Fibroblast of pulmonary artery (primary cell): ENCODE data around the gene BAIAP2.
A peak's percentile ranks its signal among the peaks of the same experiment; 100 is the strongest.

ENCODE experiments used
- DNase-seq: peaks from one replicate; pipeline ENCODE4 v3.0.0-alpha.2; 2010; ENCODE audit warnings: low read depth
- H3K4me3 ChIP-seq: replicated peaks from 2 replicates; pipeline ENCODE4 v1.5.1; 2011; ENCODE audit warnings: low read depth, mild to moderate bottlenecking, control low read depth, low read length, moderate library complexity
- CTCF ChIP-seq: IDR thresholded peaks from 2 replicates; pipeline ENCODE4 v1.5.1; 2011; ENCODE audit warnings: mild to moderate bottlenecking, control low read depth, low read length, inconsistent platforms; ENCODE audit errors: missing control alignments

BAIAP2 gene

GRCh38 chr17:81019563-81020442 is 15.1 kb upstream of the BAIAP2 start:
- no peak for DNase-seq
- no peak overlapping the region for H3K4me3 ChIP-seq
- TF ChIP-seq CTCF: no peak

GRCh38 chr17:81020443-81020766 is 14.5 kb upstream of the BAIAP2 start:
- no peak overlapping the region for H3K4me3 ChIP-seq
- DNase-seq: no peak
- TF ChIP-seq CTCF: no peak

GRCh38 chr17:81020767-81021497 is 14.0 kb upstream of the BAIAP2 start:
- no peak overlapping the region for H3K4me3 ChIP-seq
- peak; percentile 44 for DNase-seq
- TF ChIP-seq CTCF: no peak

GRCh38 chr17:81021531-81022343 is 13.2 kb upstream of the BAIAP2 start:
- no peak overlapping the region for H3K4me3 ChIP-seq
- TF ChIP-seq CTCF: no peak
- no peak for DNase-seq

GRCh38 chr17:81022344-81022676 is 12.6 kb upstream of the BAIAP2 start:
- no peak overlapping the region for H3K4me3 ChIP-seq
- TF ChIP-seq CTCF: no peak

GRCh38 chr17:81025065-81025740 is 9.7 kb upstream of the BAIAP2 start:
- no peak for TF ChIP-seq CTCF
- H3K4me3 ChIP-seq: no peak overlapping the region
- DNase-seq: no peak

More at GRCh38 chr17:81022344-81022676, 12.6 kb upstream of the BAIAP2 start:
- DNase-seq: no peak
